GM12865 (cell line): ENCODE results near the gene GJC2.
A peak's percentile ranks its signal among the peaks of the same experiment; 100 is the strongest.

Experiments used
- DNase-seq: peaks from one replicate; pipeline ENCODE4 v3.0.0; 2010; ENCODE audit warnings: low read depth
- H3K4me3 ChIP-seq: 2 replicates; pipeline ENCODE4 v1.5.1; 2011; ENCODE audit warnings: mild to moderate bottlenecking, low read depth, low read length, control low read depth
- TF ChIP-seq, protein P1 (sequence below): IDR thresholded peaks from 2 replicates; pipeline ENCODE4 v1.5.1; 2011; ENCODE audit warnings: low read length, control low read depth, low read depth, inconsistent platforms; ENCODE audit not compliant: insufficient read depth; ENCODE audit errors: missing control alignments

Gene GJC2

DNA sequence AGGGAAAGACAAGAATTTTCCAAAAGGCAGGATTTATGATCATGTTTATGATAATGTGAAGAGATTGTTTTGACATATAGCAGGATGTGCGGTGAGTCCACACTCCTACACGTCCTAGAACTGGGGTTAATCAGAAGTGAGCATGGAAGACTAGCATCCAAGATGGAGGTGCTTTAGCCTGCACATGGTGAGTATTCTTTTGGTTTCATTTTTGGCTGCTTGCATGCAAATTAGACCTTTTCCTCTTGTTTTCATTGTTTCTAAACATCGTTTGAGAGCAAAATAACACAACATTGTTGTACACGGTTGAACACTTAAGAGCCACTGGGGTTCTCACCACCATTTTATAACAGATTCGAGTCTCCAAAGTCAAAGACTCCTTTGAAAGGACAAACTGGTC is 24.5 kb upstream of the GJC2 start:
- TF ChIP-seq, protein P1, sequence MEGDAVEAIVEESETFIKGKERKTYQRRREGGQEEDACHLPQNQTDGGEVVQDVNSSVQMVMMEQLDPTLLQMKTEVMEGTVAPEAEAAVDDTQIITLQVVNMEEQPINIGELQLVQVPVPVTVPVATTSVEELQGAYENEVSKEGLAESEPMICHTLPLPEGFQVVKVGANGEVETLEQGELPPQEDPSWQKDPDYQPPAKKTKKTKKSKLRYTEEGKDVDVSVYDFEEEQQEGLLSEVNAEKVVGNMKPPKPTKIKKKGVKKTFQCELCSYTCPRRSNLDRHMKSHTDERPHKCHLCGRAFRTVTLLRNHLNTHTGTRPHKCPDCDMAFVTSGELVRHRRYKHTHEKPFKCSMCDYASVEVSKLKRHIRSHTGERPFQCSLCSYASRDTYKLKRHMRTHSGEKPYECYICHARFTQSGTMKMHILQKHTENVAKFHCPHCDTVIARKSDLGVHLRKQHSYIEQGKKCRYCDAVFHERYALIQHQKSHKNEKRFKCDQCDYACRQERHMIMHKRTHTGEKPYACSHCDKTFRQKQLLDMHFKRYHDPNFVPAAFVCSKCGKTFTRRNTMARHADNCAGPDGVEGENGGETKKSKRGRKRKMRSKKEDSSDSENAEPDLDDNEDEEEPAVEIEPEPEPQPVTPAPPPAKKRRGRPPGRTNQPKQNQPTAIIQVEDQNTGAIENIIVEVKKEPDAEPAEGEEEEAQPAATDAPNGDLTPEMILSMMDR, result no peak

DNA sequence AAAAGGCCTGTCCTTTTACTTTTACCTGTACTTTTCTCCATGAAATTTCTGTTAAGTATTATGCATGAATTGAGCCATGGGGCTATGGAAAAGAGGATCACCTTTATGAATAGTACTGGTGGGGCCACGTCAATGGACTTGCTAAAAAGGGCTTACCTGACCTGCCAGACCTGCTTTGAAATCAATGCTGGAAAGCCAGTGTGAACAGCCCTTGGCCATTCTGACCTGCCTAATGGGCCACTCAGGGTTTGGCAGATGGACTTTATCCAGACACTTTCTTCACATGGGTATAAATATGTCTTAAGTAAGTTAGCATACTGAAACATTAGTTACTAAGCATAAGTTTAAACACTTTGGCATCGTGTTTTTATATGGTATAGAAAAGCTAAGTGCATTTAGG is 18.0 kb upstream of the GJC2 start:
- DNase-seq, result no peak
- H3K4me3 ChIP-seq, result no peak overlapping the region
- TF ChIP-seq, protein P1, result no peak

More for the DNA sequence above, 24.5 kb upstream of the GJC2 start:
- no peak overlapping the region for H3K4me3 ChIP-seq
- no peak for DNase-seq

DNA sequence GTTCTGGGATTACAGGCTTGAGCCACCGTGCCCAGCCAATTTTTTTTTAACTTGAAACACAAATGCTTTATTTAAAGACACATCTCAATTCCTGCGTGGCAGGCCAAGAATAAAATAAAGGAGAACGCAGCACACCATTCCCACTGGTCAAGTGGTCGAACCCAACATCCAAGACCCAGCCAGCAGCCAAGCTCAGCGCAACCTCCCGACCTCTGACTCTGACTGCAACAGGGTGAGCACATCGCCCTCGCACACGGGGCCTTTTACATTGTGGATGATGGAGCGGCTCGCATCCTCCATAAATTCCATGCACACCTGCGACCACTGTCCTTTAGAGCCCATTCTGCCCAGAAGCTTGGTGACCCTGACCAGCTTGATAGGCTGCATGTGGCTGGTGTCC is 15.1 kb upstream of the GJC2 start:
- no peak overlapping the region for H3K4me3 ChIP-seq
- no peak for DNase-seq
- TF ChIP-seq, protein P1, result no peak

DNA sequence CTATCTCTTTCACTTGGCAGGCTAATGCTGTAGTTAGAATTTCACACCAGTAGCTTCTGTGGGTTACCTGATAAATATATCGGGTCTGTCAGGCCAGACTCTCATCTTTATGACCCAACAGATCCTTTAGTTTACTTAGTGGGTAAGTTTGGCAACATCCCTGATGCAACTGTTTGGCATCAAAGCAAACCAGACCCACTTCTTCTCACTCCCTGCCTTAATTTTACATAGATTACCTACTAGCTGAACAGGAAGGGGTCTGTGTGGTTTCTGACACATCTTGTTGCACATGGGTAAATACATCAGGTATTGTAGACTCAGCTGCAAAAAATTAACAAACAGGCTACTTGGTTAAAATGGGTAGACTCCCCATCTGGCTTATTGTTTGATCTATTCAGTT is 12.8 kb upstream of the GJC2 start:
- no peak for DNase-seq
- no peak overlapping the region for H3K4me3 ChIP-seq
- TF ChIP-seq, protein P1, result no peak

DNA sequence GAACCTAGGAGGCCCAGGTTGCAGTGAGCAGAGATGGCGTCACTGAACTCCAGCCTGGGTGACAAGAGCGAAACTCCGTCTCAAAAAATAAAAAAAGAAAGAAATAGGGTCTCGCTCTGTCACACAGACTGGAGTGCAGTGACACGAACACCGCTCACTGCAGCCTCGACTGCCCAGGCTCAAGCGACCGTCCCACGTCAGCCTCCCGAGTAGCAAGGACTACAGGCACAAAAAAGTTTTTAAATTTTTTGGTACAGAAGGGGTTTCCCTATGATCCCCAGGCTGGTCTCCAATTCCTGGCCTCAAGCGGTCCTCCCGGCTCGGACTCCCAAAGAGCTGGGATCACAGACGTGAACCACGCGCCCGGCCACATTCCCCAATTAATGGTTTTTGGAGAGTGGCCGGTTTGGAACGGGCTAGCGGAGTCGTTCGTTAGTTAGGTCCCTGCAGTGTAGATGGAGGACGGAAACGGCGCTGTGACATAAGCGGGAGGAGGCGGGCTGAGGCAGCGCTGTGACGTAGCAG is 10.3 kb upstream of the GJC2 start:
- no peak for DNase-seq
- TF ChIP-seq, protein P1, result no peak
- peak overlapping the region; percentile 92 for H3K4me3 ChIP-seq

DNA sequence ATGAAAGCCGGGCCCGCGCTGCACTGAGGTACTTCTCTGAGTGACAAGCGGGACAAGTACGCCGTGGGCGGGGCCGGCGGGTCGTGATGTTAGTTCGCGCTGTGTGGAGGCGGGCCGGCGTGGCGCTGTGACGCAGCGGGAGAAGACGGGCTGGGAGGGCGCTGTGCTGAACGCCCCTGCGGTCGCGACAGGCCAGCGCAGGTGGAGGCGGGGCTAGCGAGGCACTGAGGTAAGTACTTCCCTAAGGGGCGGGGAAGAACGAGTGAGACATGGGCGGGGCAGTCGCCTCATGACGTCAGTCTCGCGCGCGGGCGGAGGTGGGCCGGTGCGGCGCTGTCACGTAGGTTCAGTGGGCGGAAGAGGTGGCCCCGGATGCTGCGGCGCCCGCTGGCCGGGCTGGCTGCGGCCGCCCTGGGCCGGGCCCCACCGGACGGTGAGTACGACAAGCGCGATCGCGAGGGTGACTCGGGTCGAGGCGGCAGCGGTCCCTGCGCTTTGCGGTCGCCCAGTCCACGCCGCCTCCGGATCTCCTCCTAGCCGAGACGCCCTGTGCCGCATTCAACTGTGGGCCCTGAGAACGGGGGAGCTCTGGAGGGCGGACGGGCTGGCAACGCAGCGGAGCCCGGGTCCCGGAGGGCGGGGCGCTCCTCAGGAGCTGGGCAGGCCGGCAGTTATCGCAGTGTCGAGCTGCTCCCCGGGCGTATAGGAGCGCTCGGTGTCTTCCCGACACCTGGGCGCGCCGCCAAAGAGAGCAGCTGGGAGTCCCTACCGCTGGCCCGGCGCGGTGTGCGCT is 9.6 kb upstream of the GJC2 start, which contains the start of gene GUK1:
Gene GUK1, plus strand, starts transcription at position 349 of the 793 bp plus-strand sequence. Its CDS starts 24 bp downstream, at position 373.
- TF ChIP-seq, protein P1, result peak; percentile 11
- peak within 1 kb of the TSS; percentile 92 for H3K4me3 ChIP-seq
- peak; percentile 100 for DNase-seq
